Effector memory CD4-positive, alpha-beta T cell (primary cell): ENCODE results near the gene TRIM38.

Source experiments
- DNase-seq, 3 donors: peaks; one replicate each; pipeline ENCODE4 v3.0.0-alpha.2; 2020
- H3K27ac ChIP-seq: 2 replicates; pipeline ENCODE4 v1.7.0; 2013; ENCODE audit warnings: mild to moderate bottlenecking, low read length, moderate library complexity; ENCODE audit not compliant: insufficient read depth, poor library complexity, severe bottlenecking
- H3K27me3 ChIP-seq: replicated peaks from 2 replicates; pipeline ENCODE4 v1.7.0; 2013; ENCODE audit warnings: mild to moderate bottlenecking, low read length; ENCODE audit not compliant: insufficient read depth, control insufficient read depth, poor library complexity, severe bottlenecking
- H3K36me3 ChIP-seq: 2 replicates; pipeline ENCODE4 v1.7.0; 2013; ENCODE audit warnings: mild to moderate bottlenecking, low read length, moderate library complexity; ENCODE audit not compliant: control insufficient read depth, insufficient read depth
- H3K4me1 ChIP-seq: 2 replicates; pipeline ENCODE4 v1.7.0; 2013; ENCODE audit warnings: low read length, mild to moderate bottlenecking; ENCODE audit not compliant: control insufficient read depth, insufficient read depth, poor library complexity, severe bottlenecking
- H3K4me3 ChIP-seq: 2 replicates; pipeline ENCODE4 v1.7.0; 2013; ENCODE audit warnings: low read length, low read depth, mild to moderate bottlenecking; ENCODE audit not compliant: insufficient read depth, poor library complexity, severe bottlenecking
- H3K9me3 ChIP-seq: 2 replicates; pipeline ENCODE4 v1.7.0; 2013; ENCODE audit warnings: mild to moderate bottlenecking, low read length, moderate library complexity; ENCODE audit not compliant: control insufficient read depth

The TRIM38 gene

DNA sequence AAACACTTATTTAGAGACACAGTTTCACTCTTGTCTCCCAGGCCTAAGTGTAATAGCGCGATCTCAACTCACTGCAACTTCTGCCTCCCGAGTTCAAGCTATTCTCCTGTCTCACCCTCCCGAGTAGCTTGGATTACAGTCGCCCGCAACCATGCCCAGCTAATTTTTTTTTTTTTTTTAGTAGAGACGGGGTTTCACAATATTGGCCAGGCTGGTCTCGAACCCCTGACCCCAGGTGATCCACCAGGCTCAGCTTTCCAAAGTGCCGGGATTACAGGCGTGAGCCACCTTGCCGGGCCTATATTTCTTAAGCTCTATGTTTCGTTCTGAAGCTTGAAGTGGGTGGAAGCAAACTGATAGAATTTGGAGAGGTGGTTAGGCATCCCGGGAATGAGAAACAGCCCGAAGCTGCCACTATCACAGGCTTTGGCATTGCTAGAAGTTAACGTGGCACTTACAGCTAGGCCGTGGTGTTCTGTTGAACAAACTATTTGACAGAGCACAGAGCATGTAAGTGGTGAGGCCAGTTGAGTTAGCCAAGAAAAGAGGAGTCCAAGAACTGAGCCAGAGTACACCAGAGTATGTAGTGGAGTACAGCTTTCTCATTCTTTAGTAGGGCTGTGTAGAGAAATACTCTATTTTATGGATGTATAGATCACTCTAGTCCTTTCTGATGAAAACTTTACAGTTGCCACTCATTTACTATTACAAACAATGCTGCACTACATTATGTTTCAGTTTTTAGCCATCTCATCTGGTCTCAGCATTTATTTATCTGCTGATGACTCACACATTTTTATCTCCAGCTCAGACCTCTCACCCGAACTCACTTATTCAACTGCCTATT lies 62.7 kb downstream of the TRIM38 start:
- no peak for DNase-seq
- peak overlapping the region; percentile 92 for H3K27ac ChIP-seq
- H3K36me3 ChIP-seq = no peaks in the 10 kb centered on the region
- H3K4me1 ChIP-seq = peaks cover 17% of the 10 kb centered on the region
- no peaks in the 10 kb centered on the region for H3K9me3 ChIP-seq
- H3K27me3 ChIP-seq = no peaks in the 10 kb centered on the region
- no peak overlapping the region for H3K4me3 ChIP-seq

DNA sequence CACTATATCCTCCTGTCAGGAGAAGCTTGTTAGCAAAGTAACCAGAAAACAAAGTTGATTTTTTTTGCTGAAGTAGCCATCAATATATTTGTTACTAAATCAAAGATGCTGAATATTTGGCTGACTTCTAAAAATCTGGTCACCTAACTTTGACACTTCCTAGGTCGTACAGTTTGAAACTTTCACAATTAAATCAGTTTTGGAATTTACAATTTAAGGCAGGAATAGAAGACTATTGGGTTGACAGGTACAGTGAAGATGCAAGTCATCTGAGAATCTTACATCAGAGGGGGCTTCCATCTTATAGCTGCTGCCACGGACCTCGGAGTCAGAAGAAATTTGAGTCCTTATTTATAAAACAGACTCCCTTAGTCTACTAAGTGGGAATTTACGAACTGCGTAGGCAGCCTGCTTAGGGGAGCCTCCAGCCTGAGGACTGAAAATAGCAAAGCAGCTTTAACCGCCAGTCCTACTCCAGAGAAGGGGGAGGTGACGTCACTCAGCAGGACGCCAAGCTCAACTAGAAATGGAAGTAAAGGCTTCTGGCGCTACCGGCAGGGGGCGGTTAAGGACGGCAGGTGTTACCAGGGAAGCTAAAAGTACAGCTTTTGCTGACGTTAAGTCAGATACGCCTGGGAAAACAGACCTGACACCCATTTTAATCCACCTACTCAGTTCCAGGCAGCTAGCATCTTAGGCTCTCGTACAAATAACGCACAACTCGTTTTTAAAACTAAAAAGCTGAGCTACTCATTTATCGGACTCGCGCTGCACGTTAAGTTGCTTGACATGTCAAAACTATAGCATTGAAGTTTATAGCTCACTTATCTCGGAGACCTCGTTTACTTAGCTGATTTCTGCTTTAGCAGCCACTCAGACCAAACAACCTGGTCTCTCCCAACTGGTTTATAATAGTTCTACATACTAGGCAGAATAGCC lies 63.6 kb downstream of the TRIM38 start:
- Histone ChIP-seq H3K4me1 (peaks cover 13% of the 10 kb centered on the region), H3K9me3 (no peaks in the 10 kb centered on the region), H3K27me3 (no peaks in the 10 kb centered on the region), H3K27ac (peak overlapping the region; percentile 92), H3K36me3 (no peaks in the 10 kb centered on the region), H3K4me3 (peak overlapping the region; percentile 53)
- DNase-seq = peak; percentile 83 to 89 (median 84)

DNA sequence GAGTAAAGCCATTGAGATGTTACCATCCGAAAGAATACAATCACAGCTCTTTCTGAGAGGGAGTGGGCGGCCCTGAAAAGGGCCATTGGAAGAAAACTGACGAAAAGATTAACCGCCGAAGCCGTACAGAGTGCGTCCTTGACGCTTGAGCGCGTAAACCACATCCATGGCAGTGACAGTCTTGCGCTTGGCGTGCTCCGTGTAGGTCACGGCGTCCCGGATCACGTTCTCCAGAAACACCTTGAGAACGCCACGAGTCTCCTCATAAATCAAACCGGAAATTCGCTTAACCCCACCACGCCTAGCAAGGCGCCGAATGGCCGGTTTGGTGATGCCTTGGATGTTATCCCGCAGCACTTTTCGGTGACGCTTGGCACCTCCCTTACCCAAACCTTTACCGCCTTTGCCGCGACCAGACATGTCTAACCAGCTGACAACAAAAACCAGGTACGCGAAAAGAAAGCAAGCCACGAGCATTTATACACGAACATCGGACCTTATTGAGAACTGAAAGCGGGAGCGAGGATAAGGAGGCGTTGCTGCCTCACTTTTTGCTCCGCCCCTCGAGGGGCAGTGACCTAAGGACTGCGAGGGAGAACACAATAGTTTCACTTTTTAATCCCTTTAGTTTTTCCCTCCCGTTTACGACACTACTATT lies 64.4 kb downstream of the TRIM38 start:
- H3K9me3 ChIP-seq = no peaks in the 10 kb centered on the region
- H3K4me1 ChIP-seq = peaks cover 18% of the 10 kb centered on the region
- peak overlapping the region; percentile 53 for H3K4me3 ChIP-seq
- peak; percentile 78 to 82 (median 78) for DNase-seq
- H3K36me3 ChIP-seq = no peaks in the 10 kb centered on the region
- H3K27me3 ChIP-seq = no peaks in the 10 kb centered on the region
- H3K27ac ChIP-seq = peak overlapping the region; percentile 92

DNA sequence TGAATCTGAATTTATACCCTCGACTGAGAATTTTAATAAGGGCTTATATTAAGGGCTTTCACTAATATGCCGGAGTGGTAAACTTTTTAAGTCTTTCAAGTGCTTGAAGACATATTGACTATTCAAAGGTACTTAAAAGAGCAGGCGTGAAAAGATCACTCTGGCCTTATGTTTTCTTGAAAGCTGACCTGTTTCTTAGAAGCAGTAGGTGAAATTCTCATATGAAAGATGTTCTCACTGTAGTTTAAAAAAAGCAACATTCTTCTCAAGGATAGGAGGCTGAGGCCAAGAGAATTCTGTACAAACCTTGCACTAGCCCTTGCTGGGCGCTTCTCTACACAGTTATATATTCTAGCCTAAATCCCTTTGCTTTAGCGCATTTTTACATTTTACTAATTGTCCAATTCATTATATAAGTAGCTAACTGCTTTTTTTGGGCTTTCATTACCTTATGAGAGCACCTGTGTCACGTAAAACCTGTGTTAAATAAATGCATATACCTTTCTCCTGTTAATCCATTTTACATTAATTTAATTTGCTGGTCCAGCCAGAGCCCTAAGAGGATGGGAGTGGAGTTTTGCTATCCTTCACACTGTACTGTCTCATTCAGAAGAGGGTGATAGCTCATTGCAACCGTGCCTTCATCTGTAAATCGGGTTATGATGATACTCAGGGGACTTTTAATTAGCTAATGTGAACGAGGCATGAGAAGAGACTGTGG lies 65.0 kb downstream of the TRIM38 start:
- no peaks in the 10 kb centered on the region for H3K9me3 ChIP-seq
- no peak for DNase-seq

DNA sequence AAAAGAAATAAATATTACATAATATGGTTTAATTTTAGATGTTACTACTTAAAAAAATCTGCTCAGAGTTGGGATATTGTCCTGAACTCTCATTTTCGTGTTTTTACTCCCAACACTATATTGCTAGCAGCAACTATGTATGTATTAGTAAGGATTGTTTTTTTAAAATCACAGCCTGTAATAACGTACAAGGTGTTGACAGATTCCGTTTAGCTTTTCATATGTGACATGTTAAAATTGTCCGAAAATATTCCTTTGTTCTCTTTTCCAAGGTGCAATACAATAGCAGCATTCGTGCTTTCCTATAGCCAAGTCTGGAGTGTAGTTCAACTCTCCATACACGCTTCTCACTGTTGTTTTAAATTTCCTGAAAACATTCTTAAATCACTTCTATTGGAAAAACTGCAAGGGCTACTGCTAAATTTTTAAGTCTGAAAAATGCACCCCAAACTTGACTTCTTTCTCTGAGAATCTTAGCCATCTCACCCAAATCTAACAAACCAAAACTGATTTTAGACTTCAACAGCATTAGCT lies 65.7 kb downstream of the TRIM38 start:
- no peaks in the 10 kb centered on the region for H3K9me3 ChIP-seq
- peaks cover 25% of the 10 kb centered on the region for H3K4me1 ChIP-seq
- no peak overlapping the region for H3K4me3 ChIP-seq
- DNase-seq = no peak
- no peak overlapping the region for H3K27ac ChIP-seq
- no peaks in the 10 kb centered on the region for H3K36me3 ChIP-seq
- no peaks in the 10 kb centered on the region for H3K27me3 ChIP-seq

More for the DNA sequence above, 65.0 kb downstream of the TRIM38 start:
- no peaks in the 10 kb centered on the region for H3K36me3 ChIP-seq
- no peaks in the 10 kb centered on the region for H3K27me3 ChIP-seq
- peak overlapping the region; percentile 92 for H3K27ac ChIP-seq
- H3K4me3 ChIP-seq = peak overlapping the region; percentile 53
- peaks cover 24% of the 10 kb centered on the region for H3K4me1 ChIP-seq

DNA sequence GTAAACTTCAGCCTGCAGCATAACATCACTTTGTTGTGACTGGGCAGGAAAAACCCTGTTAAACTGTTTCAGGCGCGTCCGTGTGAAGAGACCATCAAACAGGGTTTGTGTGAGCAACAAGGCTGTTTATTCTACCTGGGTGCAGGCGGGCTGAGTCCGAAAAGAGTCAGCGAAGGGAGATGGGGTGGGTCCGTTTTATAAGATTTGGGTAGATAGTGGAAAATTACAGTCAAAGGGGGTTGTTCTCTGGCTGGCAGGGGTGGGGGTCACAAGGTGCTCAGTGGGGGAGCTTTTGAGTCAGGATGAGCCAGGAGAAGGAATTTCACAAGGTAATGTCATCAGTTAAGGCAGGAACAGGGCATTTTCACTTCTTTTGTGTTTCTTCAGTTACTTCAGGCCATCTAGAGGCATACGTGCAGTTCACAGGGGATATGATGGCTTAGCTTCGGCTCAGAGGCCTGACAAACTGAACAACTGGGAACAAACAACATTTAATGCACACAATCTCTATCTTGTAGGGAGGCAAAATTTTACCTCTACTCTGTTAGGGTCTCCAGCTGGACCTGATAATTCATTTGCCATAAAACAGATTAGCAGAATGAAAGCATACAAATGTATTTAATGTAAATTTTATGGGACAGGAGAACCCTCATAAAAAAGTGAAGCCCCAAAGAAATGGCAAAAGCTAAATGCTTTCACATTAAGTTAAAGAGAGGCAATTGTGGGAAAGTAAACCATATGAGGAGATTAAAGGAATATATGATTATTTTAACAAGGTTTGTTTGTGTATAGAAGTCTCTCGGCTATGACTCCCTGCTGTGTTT lies 66.4 kb downstream of the TRIM38 start:
- no peaks in the 10 kb centered on the region for H3K9me3 ChIP-seq
- H3K27me3 ChIP-seq = no peaks in the 10 kb centered on the region
- H3K4me1 ChIP-seq = peaks cover 28% of the 10 kb centered on the region
- no peak overlapping the region for H3K27ac ChIP-seq
- no peaks in the 10 kb centered on the region for H3K36me3 ChIP-seq
- H3K4me3 ChIP-seq = no peak overlapping the region
- no peak for DNase-seq

DNA sequence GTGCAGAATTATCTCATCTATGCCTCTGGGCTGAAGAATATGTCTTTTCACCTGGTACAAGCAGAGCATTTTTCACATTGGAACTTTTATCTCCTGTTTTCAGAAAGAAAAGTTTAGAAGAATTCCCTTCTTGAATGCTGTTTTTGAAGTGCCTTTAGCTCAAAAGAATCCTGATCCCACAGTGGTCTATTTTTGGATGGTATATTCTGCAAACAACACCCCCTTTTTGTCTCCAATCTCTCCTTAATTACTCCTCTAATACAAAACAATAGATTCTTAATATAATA lies 66.9 kb downstream of the TRIM38 start:
- Histone ChIP-seq H3K27ac (no peak overlapping the region), H3K27me3 (no peaks in the 10 kb centered on the region)
- DNase-seq = no peak

DNA sequence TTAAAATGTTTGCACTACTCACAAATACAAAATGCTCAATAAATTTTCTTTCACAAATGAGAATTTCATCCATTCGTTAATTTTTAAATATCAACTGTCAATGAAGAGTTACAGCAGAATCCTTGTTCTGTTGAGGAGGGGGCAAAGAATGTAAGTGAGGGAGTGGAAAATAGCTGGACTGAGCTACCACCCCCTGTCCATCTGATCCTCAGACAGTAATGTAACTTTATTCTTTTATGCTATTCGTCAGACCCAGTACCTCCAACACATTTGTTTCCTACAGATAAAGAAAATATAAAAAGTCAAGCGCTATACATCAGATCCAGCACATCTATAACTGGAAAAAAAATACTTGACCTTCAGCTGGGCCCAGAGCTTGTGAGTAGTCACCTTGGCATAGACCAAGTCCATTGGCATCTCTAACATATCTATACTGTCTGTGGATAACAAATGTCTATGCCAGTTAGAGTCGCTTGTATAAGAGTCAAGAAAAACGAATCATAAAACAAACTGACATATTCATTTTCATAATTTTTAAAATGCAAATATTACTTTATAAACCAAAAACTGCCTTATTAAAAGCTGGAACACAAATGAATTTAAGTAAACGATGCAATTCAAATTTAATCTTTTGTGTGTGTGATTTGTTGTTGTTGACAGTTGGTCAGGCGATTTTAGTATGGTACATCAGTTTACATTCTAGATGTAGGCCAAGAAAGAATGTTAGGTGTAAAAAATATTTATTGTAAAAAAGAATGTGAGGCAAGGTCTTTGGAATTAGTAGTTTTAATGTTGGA lies 67.5 kb downstream of the TRIM38 start:
- Histone ChIP-seq H3K9me3 (no peaks in the 10 kb centered on the region), H3K36me3 (no peaks in the 10 kb centered on the region), H3K4me3 (no peak overlapping the region), H3K27ac (no peak overlapping the region), H3K27me3 (no peaks in the 10 kb centered on the region), H3K4me1 (peaks cover 32% of the 10 kb centered on the region)
- DNase-seq = no peak

More for the DNA sequence above, 66.9 kb downstream of the TRIM38 start:
- Histone ChIP-seq H3K9me3 (no peaks in the 10 kb centered on the region), H3K4me1 (peaks cover 32% of the 10 kb centered on the region), H3K4me3 (no peak overlapping the region), H3K36me3 (no peaks in the 10 kb centered on the region)
